Measurements from ENCODE around the gene BTNL9. TPM values are rescaled to one million over a fixed set of nuclear protein-coding genes. Genes with fewer than 3 reads are reported as not detected.

BTNL9 gene
- total RNA-seq, 1 experiment from 2014 or later: 0.96 TPM

DNA sequence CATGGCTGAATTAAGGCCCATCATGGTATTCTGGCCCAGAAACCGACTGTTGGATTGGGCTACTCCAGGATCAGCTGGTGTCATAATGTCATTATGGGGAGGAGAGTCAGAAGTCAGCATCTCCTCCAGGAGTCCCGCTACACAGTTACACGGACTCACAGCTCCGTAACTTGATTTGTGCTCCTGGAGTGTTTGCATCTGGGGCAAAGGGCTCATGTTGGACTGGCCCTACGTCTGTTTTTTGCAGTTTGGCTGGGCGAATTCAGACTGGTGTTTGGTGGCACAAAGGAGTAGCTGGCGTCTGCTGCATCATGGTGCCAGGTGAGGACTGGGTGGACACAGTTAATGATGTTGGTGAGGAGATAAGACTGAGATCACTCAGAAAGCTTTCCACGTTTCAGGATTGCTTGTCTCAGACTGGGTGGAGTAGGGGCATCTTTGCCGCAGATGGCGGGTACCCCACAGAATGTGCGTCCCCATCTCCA, 59.6 kb downstream of the BTNL9 start:
- Histone ChIP-seq H2AFZ (ENCODE audit: low read length) (no peak overlapping the region), H4K91ac (ENCODE audit: insufficient read length, low read depth, low read length) (no peak overlapping the region), H2AK5ac (ENCODE audit: insufficient read length, low read length) (no peak overlapping the region), H2BK20ac (ENCODE audit: low read depth, low read length, poor library complexity, severe bottlenecking) (no peak overlapping the region), H2BK15ac (ENCODE audit: low read depth, low read length) (no peak overlapping the region), H3K4ac (ENCODE audit: low read depth, low read length) (no peak overlapping the region), H4K5ac (ENCODE audit: insufficient read length, low read depth, low read length) (no peak overlapping the region), H3K9me3 (ENCODE audit: control insufficient read depth, low read depth, low read length) (no peaks in the 10 kb centered on the region), H3K27me3 (ENCODE audit: insufficient read depth, low read length) (peaks cover 18% of the 10 kb centered on the region), H4K20me1 (ENCODE audit: control insufficient read depth, insufficient read depth, insufficient read length) (no peaks in the 10 kb centered on the region), H3K23me2 (ENCODE audit: insufficient read length, low read depth, low read length, poor library complexity, severe bottlenecking) (peaks cover 4% of the 10 kb centered on the region), H3K4me2 (ENCODE audit: insufficient read depth, insufficient read length, low read length) (no peak overlapping the region), H3K4me1 (ENCODE audit: insufficient read depth, low read length) (no peaks in the 10 kb centered on the region; the same call in 1 of the 2 replicates), H3K79me2 (ENCODE audit: insufficient read depth, low read length) (no peaks in the 10 kb centered on the region), H2BK120ac (ENCODE audit: low read depth, low read length, poor library complexity, severe bottlenecking) (no peak overlapping the region), H2BK12ac (ENCODE audit: insufficient read length, low read depth, low read length) (no peak overlapping the region), H3K14ac (ENCODE audit: insufficient read depth, low read length) (no peak overlapping the region), H3K23ac (ENCODE audit: insufficient read length, low read depth, low read length) (no peak overlapping the region), H3K79me1 (ENCODE audit: insufficient read depth, low read depth, low read length, poor library complexity, severe bottlenecking) (no peaks in the 10 kb centered on the region), H2BK5ac (ENCODE audit: insufficient read length, low read length) (no peak overlapping the region), H4K8ac (replicated peaks; ENCODE audit: insufficient read length, low read depth, low read length) (no peak overlapping the region), H3K9ac (ENCODE audit: extremely low read depth, insufficient read length, low read length) (no peak overlapping the region), H3K27ac (ENCODE audit: insufficient read length, low read depth, low read length) (no peak overlapping the region), H3K56ac (ENCODE audit: insufficient read length, low read depth, low read length) (no peak overlapping the region), H3K18ac (ENCODE audit: insufficient read length, low read depth, low read length) (no peak overlapping the region), H3T11ph (ENCODE audit: low read length) (no peak overlapping the region)
- no CpG with 5 or more reads among the region's 11 CpGs for WGBS (ENCODE audit: extremely low coverage, insufficient read length, low lambda C conversion rate)
- H3K9me3 Mint-ChIP-seq: peaks cover 0 to 6% of the 10 kb centered on the region in 2 experiments; a peak in 4 of 5 replicates
- DNase-seq: no peak
- H3K27ac Mint-ChIP-seq: no peak overlapping the region
- TF ChIP-seq, protein P1, sequence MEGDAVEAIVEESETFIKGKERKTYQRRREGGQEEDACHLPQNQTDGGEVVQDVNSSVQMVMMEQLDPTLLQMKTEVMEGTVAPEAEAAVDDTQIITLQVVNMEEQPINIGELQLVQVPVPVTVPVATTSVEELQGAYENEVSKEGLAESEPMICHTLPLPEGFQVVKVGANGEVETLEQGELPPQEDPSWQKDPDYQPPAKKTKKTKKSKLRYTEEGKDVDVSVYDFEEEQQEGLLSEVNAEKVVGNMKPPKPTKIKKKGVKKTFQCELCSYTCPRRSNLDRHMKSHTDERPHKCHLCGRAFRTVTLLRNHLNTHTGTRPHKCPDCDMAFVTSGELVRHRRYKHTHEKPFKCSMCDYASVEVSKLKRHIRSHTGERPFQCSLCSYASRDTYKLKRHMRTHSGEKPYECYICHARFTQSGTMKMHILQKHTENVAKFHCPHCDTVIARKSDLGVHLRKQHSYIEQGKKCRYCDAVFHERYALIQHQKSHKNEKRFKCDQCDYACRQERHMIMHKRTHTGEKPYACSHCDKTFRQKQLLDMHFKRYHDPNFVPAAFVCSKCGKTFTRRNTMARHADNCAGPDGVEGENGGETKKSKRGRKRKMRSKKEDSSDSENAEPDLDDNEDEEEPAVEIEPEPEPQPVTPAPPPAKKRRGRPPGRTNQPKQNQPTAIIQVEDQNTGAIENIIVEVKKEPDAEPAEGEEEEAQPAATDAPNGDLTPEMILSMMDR (conservative IDR thresholded peaks at IDR 0.05): no peak
- peaks cover 35% of the 10 kb centered on the region for H3K27me3 Mint-ChIP-seq (ENCODE audit: low read depth)
- peak overlapping the region; percentile 26 to 83; a peak in 4 of 5 replicates for H3K4me3 Mint-ChIP-seq
- peaks cover 9 to 12% of the 10 kb centered on the region in 2 experiments for H3K4me1 Mint-ChIP-seq
- 0 out of 7 replicates have a peak, but pooled peaks cover 0 to 1% (median 0%) of the 10 kb centered on the region in 3 experiments for H3K36me3 Mint-ChIP-seq (ENCODE audit: insufficient read depth in 1 of 3, low read depth in 3 of 3)
